IPS DF 19.7 (cell line): ENCODE data around the gene PLXNC1.

Experiments used
- DNase-seq: peaks from one replicate; pipeline ENCODE4 v3.0.0-alpha.2; 2013; ENCODE audit warnings: low read depth, low spot score

PLXNC1 gene

DNA sequence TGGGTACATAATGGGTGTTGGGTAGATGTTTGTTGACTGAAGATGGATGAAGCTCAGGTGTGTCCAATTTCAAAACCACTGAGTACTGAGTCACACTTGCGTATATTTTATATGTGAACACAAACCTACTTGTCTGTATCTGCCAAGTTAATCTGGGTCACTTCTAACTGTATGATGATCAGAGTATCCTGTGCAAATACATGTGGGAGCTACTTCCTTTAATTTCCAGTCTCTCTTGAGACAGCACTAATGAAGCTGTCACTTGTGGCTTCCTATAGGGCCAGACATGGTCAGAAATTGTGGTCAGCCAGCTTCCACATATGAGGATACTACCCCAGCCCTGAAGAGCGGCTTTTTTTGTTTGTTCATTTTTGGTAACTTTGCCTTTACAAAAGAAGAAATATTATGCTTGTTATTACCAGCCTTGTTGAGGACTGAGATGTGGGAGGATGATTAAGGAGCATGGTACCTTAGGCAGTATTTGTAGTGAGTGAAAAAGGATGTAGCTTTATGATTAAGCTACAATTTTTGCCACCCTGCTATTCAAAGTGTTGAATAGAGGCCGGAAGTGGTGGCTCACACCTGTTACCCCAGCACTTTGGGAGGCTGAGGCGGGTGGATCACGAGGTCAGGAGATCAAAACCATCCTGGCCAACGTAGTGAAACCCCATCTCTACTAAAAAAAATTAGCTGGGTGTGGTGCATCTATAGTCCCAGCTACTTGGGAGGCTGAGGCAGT, 32.4 kb downstream of the PLXNC1 start:
- no peak for DNase-seq

DNA sequence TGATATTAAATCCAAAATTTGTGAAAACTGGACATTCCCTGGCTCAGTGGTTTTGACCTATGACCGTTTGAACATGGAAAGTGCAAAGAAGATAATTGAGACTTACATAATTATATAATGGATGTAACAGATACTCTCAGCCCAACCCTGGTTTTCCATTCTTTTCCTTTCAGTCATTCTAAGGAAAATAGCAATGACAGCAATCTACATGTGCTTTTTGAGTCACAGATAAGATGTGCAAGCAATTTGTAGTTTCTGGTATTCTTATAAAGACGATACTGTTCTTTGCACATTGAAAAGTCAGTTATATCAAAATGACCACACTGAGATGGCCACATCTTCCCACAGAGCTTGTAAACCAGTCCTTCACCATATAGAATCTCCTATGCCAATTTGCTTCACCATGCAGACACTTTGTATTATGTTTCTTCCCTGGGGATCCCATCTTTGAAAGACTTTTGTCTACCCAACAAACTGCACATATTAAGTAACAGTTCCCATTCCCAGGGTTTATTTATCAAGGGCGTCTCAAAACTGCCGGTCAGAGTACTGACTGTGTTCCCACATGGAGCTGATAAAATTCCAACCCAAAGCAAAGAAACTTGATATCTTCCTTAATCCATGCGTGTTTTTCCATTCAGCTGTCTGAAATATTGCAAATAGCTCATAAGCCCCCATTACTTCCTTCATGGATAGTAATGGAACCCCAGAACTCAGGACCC, 34.8 kb downstream of the PLXNC1 start:
- no peak for DNase-seq

DNA sequence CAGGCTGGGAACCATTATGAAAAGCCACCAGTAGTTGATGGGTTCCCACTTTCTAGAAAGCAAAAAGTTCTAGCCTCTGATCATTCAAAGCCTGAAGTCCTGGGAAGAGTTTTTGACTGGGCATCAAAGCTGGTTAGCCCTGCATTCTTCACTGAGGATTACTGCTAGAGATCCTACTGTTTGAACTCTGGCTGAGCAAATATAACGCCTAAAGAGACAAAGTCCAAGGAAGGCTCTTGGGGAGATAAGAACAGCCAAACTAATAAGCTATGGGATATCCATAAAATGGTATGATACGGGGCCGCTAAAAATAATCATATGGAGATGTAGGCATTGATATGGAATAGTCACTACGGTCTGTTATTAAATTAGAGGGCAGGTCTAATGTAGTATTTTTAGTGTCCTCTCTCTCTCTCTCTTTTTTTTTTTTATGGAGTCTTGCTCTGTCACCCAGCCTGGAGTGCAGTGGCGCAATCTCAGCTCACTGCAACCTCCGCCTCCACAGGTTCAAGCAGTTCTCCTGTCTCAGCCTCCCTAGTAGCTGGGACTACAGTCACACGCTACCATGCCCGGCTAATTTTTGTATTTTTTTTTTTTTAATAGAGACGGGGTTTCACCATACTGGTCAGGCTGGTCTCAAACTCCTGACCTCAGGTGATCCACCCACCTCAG, 35.5 kb downstream of the PLXNC1 start:
- no peak for DNase-seq

DNA sequence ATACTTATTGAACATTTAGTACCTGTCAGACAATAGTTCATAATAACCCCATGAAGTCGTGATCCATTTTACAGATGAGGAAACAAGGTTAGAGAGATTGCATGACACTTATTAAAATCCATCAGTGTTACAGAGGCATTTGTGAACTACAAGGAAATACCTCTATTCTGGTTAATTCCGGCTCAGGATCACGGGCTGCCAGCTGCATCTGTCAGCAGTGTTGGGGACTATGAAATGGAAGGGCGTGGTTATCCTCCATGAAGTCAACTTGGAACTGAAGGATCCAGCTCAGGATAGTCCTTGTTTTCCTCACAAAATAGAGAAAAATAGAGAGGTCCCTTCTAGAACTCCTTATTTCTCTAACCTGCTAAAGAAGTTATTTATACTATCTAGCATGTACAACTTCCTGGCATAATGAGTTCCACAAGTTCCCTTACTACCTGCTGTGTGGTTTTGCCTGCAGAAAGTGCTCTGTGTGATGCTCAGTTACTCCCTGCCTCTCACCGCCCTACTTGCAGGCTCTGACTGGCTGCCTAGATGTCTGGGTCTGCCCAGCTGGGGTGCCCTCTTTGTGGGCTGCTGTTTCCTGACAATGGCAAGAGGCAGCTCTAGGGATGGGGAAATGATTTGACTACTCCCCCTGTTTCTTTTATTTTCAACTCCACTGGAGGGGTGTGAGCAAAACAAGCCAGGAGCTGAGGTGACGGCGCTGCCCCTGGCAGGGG, 36.8 kb downstream of the PLXNC1 start:
- no peak for DNase-seq

DNA sequence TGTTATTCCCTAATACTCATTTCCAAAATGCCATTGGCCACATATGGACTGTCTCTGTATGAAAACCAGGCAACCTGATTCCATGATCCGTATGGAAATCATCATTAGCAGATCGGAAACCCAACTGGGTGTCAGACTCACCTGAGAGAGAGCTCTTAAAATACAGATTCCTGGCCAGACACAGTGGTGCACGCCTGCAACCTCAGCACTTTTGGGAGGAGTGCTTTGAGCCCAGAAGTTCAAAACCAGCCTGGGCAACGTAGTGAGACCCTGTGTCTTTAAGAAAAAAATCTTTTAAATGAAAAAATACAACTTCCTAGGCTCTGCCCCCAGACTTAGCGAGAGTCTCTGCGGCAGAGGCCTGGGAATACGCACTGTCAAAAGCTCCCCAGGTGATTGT, 37.4 kb downstream of the PLXNC1 start:
- DNase-seq, result no peak

DNA sequence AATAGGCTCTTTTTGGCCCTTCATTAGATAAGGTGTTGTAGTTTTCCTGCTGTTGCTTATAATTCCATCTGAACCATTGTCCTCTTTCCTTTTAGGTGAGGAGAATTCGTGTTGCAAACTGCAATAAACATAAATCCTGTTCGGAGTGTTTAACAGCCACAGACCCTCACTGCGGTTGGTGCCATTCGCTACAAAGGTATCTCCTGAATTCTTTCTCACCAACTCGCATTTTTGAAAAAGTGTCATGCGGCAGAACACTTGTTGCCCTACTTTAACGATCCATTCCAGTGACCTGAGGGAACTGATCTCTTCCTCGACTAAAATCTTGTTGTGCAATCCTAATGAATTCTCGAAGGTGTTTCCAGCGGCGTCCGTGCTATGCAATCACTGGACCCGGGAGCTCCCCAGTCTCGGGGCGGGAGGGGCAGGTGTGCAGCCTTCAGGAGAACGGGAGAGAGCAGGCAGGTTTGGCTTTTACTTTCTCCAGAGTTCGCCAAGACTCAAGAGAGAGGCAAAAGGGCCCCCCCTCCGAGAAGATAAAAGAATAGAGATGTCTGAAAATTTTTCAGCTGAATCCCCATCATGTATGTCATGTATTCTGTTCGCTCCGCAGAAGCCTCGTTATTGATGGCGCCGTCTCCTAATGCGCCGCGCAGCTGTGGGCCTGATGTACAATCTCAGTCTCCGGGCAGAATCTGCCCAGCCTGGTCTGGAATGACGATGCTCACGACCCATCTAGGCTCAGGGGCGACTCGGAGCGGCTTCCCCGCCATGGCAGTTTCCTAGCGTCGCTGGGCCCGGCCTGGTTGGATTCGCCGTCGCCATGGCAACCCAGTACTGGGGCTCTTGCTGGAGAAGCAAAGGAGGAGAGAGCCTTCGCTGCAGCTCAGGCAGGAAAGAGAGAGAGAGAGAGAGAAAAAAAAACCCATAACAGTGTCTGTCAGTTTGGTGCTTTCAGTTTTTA, 38.2 kb downstream of the PLXNC1 start:
- DNase-seq, result peak; percentile 52

DNA sequence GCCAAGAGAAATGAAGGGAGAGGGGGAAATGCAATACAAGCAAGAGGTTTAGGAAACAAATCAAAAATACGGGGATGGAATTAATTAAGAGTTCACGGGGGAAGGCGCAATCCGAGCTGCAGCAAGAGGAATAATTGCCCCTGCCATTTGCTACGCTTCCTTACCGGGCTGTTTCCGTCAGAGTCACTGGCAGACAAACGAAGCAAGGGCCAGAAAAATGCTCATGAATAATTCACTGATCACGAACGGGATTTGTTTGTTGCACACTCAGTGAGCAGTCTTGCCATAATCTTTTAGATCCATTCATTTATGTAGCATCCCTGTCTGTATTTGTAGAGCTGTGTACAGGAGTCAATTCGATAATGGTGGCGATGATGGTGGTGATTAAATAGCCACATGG, 39.0 kb downstream of the PLXNC1 start:
- DNase-seq, result no peak

DNA sequence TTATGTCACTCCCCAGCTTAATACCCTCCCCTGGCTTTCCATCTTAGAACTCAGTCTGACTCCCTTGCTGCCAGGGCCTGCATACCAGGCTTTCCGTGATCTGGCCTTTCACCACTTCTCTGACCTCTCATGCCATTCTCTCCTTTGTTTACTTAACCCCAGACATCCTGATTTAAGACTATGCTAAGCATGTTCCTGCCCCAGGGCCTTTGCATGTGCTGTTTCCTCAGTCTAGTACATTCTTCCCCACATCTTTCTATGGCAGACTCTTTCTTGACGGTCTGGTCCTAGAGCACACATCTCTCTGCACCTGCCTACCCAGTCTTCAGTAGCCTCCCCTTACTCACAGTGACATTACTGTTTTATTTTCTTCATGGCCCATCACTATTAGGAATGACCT, 42.2 kb downstream of the PLXNC1 start:
- DNase-seq, result no peak

DNA sequence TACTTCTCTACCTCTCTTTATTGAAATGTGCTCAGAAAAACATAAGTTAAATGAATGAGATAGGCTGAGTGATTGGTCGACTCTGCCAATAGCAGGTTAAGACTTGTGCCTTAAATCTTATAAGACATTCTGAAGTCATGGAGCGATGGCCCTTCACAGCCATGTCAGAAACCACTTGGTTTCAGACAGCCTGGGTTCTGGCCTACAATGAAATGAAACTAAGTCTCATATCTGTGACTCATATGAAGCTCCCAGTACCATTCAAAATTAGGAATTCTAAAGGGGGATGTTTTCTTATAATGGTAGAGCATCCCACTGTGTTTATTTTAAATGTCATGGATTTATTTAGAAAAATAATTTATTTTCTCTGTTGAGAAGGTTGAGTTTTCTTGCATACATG, 42.6 kb downstream of the PLXNC1 start:
- DNase-seq, result no peak

DNA sequence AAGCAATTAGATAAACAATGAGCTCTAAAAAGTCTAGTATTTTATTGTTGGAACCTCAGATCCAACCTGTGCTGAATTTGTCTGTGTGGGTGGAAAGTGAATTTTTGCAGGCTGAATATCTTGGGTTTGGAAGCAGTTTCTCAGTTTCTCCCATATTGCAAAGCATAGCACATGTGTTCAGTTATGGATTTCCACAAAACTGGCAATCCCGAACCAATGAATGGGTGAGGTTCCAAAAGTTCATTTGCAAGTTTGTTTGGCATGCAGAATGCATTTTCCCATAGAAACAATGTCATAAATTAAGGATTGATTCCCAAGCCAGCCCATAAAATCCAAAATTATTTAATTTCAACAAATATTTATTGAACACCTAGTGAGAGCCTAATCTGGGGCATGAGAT, 43.4 kb downstream of the PLXNC1 start:
- no peak for DNase-seq

DNA sequence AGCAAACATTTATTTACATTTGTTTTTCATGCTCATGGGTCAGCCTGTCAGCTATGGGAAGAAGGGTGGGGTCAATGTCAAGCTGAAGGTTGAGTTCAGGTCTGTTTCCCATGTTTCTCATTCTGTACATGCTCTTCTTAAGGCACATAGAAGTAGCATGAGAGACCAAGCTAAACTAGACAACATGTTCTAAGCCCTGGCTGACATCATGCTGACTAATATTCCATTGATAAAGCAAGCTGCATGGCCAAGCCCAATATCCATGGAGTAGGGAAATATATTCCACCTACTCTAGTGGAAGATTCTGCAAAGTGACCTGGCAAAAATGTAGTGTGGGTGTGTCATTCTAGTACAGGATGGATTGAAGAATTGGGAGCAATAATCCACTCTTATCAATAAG, 44.1 kb downstream of the PLXNC1 start:
- no peak for DNase-seq

DNA sequence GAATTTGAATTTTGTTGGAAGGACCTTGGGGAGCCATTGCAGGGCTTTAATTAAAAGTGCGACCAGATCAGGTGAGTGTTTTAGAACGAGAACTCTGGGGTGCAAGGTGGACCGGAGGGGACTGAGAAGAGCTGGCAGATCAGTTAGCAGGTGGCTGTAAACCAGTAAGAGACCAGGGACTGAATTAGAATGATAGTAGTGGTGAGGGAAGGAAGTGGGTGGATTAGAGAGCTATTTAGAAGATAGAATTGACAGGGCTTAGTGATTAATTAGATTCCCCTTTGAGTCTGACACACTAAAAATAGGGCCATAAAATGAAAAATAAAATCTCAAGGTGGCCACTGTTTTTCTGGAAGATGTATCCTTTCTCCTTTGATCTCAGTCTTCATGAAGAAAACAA, 44.8 kb downstream of the PLXNC1 start:
- no peak for DNase-seq

DNA sequence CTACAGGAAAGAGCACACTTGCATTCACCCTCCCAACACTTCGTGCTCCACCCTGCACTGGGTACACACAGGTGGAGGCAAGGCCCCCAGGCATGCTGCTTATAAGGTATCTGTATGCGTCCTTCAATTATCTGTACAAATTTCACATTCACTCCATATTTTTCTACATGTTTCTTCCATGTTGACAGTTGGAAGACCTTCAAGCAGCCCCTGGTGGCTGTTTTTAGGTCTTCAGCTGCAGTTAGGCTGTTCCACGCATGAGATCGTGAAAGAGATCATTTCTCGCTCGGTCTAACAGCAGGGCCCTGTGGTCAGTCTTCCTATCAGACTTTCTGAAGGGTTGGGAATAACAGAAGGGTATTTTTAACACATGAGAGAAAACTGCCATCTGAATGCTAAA, 47.1 kb downstream of the PLXNC1 start:
- DNase-seq, result no peak

DNA sequence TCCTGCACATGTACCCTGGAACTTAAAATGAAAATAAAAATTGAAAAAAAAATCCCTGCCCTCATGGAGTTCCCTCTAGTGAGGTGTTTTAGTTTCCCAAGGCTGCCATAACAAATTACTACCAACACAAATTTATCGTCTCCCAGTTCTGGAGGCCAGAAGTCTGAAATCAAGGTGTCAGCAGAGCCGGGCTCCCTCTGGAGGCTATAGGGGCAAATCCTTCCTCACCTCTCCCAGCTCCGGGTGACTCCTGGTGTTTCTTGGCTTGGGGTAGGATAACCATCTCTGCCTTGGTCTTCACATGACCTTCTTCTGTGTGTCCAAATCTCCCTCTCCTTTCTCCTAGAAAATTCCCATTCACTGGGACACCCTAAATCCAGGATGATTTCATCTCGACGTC, 50.1 kb downstream of the PLXNC1 start:
- no peak for DNase-seq

DNA sequence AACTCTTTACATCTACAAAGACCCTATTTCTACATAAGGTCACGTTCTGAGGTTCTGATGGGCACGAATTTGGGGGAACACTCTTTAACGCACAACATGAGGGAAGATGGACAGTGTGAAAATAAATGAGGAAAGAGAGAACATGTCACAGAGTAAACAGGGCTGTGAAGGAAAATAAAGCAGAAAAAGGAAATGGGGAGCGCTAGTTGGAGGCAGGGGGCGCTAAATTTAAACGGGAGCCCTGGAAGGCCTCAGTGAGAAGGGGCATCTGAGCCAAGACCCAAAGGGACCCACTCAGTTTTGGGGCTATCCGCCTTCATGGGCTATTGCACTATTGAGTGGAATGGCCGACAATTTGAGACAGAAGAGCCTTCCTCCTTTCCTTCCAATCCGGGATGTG, 50.5 kb downstream of the PLXNC1 start:
- no peak for DNase-seq

DNA sequence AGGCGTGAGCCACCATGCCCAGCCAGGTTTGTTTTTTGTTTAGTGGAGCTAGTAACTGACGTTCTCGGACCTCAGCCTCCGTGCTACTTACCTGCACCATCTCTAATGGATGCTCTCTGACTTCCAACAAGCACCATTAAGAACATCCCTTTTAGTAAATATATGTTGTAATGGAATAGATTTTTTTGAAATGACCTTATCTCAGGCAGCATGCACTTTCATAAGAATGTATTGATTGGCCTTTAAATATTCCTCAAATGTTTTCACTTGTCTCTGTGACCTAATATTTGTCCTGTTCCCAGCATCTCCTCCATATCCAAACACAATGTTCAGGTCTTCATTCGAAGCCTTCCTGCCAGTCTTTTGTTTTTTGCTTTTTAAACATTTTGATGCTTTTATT, 51.7 kb downstream of the PLXNC1 start:
- no peak for DNase-seq

DNA sequence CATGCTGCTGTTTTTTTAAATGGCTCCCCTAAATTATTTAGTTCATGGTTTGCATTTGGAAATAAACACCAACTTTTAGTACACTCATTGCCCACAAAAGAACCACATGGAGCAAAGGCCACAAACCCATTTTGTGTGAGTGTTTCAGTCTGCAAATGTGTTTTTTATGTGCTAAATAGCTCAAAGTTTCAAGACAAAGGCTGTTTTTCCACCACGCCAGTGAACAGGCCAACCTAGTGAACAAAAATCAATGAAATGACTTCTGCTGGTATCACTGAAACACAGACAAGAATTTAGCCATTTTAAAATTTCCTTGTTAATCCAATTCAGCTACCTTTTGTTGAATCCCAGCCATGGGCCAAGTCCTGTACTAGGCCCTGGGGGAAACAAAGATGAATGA, 52.3 kb downstream of the PLXNC1 start:
- DNase-seq, result no peak

DNA sequence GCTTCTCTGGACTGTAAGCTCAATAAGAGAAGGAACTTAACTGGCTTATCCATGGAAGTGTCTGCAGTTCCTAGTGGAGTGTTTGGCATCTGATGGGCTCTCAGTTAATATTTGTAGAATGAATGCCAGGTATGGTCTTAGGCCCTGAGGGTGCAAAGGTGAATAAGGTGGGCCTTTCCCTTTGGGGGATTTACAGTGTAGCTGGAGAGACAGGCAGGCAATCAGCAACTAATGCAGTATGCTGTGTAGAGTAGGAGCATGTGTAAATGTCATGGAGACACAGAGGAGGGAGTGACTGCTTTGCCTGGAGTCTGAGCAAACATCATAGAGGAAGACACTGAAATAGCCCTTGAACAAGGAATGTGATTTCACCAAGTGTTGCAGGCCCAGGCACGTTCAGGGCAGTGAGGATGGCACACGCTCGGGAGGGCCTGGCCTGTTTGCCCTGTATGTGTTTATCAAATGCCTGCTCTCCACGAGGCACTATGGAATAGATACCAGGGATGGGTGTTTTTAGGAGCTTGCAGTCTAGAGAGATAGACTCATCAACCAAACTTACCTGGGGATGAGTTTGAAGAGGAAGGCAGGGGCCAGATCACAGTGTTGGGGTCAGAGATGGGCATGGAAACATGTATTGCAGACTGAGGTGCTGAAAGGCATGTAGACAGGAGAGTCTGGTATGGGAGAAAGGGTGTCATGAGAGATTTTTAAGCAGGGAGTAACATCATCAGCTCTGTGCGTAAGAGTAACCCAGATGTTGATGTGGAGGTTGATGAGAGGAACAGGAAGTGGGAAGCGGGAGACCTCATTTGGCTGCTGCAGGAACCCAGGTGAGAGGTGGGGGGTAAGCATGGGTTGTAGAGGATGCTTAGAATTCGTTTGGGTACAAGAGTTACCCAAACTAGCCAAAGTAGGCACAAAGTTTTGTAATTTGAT, 54.1 kb downstream of the PLXNC1 start:
- no peak for DNase-seq

DNA sequence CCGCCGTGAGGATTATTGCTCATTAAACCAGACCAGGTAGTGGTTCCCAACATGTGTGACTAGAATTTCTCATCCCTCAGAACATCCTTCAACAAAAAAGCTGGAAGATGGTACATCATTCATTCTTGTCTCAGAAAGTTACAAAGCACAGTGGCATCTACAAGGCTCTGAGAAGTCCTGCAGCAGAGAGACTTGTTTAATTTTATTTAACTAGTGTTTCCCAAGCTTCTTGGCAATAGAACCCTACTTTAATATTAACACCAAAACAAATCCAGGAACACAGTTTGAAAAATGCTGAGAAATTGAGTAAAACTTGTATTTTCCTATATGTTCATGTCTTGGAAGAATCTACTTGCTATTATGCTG, 54.8 kb downstream of the PLXNC1 start:
- DNase-seq, result no peak

DNA sequence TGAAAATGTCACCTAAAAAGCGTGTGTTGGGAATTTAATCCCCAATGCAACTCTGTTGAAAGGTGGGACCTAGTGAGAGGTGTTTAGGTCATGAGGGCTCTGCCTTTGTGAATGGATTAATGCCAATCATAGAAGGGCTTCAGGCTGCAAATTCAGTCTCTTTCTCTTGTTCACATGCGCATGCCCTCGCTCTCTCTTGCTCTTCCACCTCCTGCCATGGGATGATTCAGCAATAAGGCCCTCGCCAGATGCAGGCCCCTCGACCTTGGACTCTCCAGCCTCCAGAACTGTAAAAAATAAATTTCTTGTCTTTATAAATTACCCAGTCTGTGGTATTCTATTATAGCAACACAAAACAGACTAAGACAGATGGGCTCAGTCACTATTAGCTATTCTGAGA, 55.4 kb downstream of the PLXNC1 start:
- no peak for DNase-seq
